ENCODE results near the gene NELFE.

The NELFE gene

DNA sequence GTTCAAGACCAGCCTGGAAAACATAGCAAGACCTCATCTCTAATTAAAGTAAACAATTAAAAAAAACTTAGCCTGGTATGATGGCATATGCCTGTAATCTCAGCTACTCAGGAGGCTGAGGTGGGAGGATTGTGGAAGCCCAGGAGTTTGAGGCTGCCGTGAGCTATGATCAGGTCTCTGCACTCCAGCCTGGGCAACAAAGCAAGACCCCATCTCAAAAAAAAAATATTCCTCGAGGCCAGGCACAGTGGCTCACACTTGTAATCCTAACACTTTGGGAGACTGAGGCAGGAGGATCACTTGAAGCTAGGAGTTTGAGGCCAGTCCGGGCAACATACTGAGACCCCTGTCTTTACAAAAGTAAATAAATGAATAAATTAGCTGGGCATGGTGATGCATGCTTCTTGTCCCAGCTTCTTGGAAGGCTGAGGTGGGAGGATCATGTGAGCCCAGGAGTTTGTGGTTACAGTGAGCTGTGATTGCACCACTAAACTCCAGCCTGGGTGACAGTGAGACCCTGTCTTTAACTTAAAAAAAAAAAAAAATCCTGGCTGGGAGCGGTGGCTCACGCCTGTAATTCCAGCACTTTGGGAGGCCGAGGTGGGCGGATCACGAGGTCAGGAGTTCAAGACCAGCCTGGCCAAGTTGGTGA lies 40.6 kb downstream of the NELFE start:
- TF ChIP-seq TAF1 (IDR thresholded peaks at IDR 0.05; ENCODE audit: borderline replicate concordance, insufficient read depth, low read length) (no peak), REST (IDR thresholded peaks at IDR 0.05; ENCODE audit: insufficient read depth in 1 of 2, low read depth in 2 of 2, low read length in 2 of 2) (no peak), POLR2AphosphoS5 (IDR thresholded peaks at IDR 0.05; ENCODE audit: low read depth, low read length) (no peak), FOXP2 (optimal IDR thresholded peaks at IDR 0.05; ENCODE audit: borderline replicate concordance, extremely low read depth, extremely low read length, insufficient read depth) (no peak), SIN3A (IDR thresholded peaks at IDR 0.05; ENCODE audit: borderline replicate concordance, insufficient read depth, low read length) (no peak)

DNA sequence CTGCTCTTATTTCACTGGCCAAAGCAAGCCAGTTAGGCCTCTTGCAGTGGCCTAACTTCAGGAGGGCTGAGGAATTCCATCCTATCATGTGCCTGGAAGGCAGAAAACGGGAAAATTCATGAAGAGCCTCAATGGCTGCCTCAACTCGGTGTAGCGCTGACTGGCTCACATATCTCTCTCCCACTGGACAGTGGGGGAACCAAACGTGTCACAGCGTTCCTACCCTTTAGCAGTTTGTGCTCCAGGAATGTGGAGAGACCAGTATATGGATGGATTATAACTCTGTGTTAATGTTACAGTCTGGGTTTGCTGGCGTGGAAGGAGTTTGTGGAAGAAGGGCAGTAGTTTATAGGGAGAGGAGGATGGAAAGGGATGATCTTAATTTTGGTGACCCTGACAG lies 43.0 kb downstream of the NELFE start:
- TF ChIP-seq FOXP2 (optimal IDR thresholded peaks at IDR 0.05; ENCODE audit: borderline replicate concordance, extremely low read depth, extremely low read length, insufficient read depth) (no peak), REST (IDR thresholded peaks at IDR 0.05; ENCODE audit: insufficient read depth in 1 of 2, low read depth in 2 of 2, low read length in 2 of 2) (no peak), POLR2AphosphoS5 (IDR thresholded peaks at IDR 0.05; ENCODE audit: low read depth, low read length) (no peak), SIN3A (IDR thresholded peaks at IDR 0.05; ENCODE audit: borderline replicate concordance, insufficient read depth, low read length) (no peak), TAF1 (IDR thresholded peaks at IDR 0.05; ENCODE audit: borderline replicate concordance, insufficient read depth, low read length) (no peak)

- TF ChIP-seq SIN3A (IDR thresholded peaks at IDR 0.05; ENCODE audit: borderline replicate concordance, insufficient read depth, low read length) (no peak), FOXP2 (optimal IDR thresholded peaks at IDR 0.05; ENCODE audit: borderline replicate concordance, extremely low read depth, extremely low read length, insufficient read depth) (no peak), POLR2AphosphoS5 (IDR thresholded peaks at IDR 0.05; ENCODE audit: low read depth, low read length) (no peak), REST (IDR thresholded peaks at IDR 0.05; ENCODE audit: insufficient read depth in 1 of 2, low read depth in 2 of 2, low read length in 2 of 2) (no peak), TAF1 (IDR thresholded peaks at IDR 0.05; ENCODE audit: borderline replicate concordance, insufficient read depth, low read length) (no peak)
Observed at GRCh38 chr6:31915351-31915750, 43.4 kb downstream of the NELFE start.

- no peak for TF ChIP-seq REST (IDR thresholded peaks at IDR 0.05; ENCODE audit: insufficient read depth in 1 of 2, low read depth in 2 of 2, low read length in 2 of 2)
- TF ChIP-seq POLR2AphosphoS5 (IDR thresholded peaks at IDR 0.05; ENCODE audit: low read depth, low read length), result no peak
- TF ChIP-seq SIN3A (IDR thresholded peaks at IDR 0.05; ENCODE audit: borderline replicate concordance, insufficient read depth, low read length), result no peak
- no peak for TF ChIP-seq TAF1 (IDR thresholded peaks at IDR 0.05; ENCODE audit: borderline replicate concordance, insufficient read depth, low read length)
- TF ChIP-seq FOXP2 (optimal IDR thresholded peaks at IDR 0.05; ENCODE audit: borderline replicate concordance, extremely low read depth, extremely low read length, insufficient read depth), result no peak
Observed at GRCh38 chr6:31911826-31912585, 46.8 kb downstream of the NELFE start.
